GM21381 (cell line): ENCODE measurements around the gene TRIO.

ENCODE experiments used
- ATAC-seq: cut with Tn5 transposase; IDR thresholded peaks from one replicate; pipeline ENCODE4 v1.9.1; 2021; ENCODE audit warnings: mild to moderate bottlenecking, moderate library complexity; ENCODE audit not compliant: unreplicated experiment

The TRIO gene

GRCh38 chr5:14165375-14166106 is 22.4 kb downstream of the TRIO start:
- ATAC-seq: no peak

- no peak for ATAC-seq
These were observed 23.3 kb downstream of the TRIO start for GRCh38 chr5:14166437-14166836.

GRCh38 chr5:14167211-14167845 is 24.2 kb downstream of the TRIO start:
- ATAC-seq: peak; percentile 38

GRCh38 chr5:14168144-14168792 is 25.1 kb downstream of the TRIO start:
- ATAC-seq: peak; percentile 46

- no peak for ATAC-seq
These were observed 25.7 kb downstream of the TRIO start for GRCh38 chr5:14168793-14169262.

- no peak for ATAC-seq
These were observed 27.9 kb downstream of the TRIO start for GRCh38 chr5:14171046-14171445.

GRCh38 chr5:14171621-14172020 is 28.5 kb downstream of the TRIO start:
- no peak for ATAC-seq

GRCh38 chr5:14172149-14172795 is 29.1 kb downstream of the TRIO start:
- ATAC-seq: peak; percentile 47

- ATAC-seq: peak; percentile 2
These were observed 30.5 kb downstream of the TRIO start for GRCh38 chr5:14173377-14174229.

GRCh38 chr5:14174230-14174636 is 31.1 kb downstream of the TRIO start:
- ATAC-seq: peak; percentile 40

GRCh38 chr5:14175381-14175780 is 32.2 kb downstream of the TRIO start:
- ATAC-seq: no peak

GRCh38 chr5:14176888-14177287 is 33.7 kb downstream of the TRIO start:
- no peak for ATAC-seq

GRCh38 chr5:14177634-14178033 is 34.5 kb downstream of the TRIO start:
- ATAC-seq: no peak

- no peak for ATAC-seq
These were observed 34.9 kb downstream of the TRIO start for GRCh38 chr5:14178091-14178490.

GRCh38 chr5:14178671-14179211 is 35.6 kb downstream of the TRIO start:
- ATAC-seq: no peak

- no peak for ATAC-seq
These were observed 36.3 kb downstream of the TRIO start for GRCh38 chr5:14179446-14179845.

GRCh38 chr5:14180437-14180836 is 37.3 kb downstream of the TRIO start:
- ATAC-seq: no peak

- no peak for ATAC-seq
These were observed 38.3 kb downstream of the TRIO start for GRCh38 chr5:14181299-14181968.

- ATAC-seq: no peak
These were observed 39.6 kb downstream of the TRIO start for GRCh38 chr5:14182761-14183160.
